NCI-H2029 (cell line): ENCODE data around the gene DNAJB6.

Experiments
- DNase-seq: peaks from one replicate; lab custom pipeline; 2025; lab: John Stamatoyannopoulos, UW

DNAJB6 gene

GRCh38 chr7:157428554-157428945 lies 91.7 kb downstream of the DNAJB6 start:
- no peak for DNase-seq

- no peak for DNase-seq
These were observed 92.3 kb downstream of the DNAJB6 start for GRCh38 chr7:157429001-157429679.

- DNase-seq, result no peak
These were observed 92.9 kb downstream of the DNAJB6 start for GRCh38 chr7:157429680-157430224.

- DNase-seq, result no peak
These were observed 93.9 kb downstream of the DNAJB6 start for GRCh38 chr7:157430721-157431120.

GRCh38 chr7:157431173-157431950 lies 94.6 kb downstream of the DNAJB6 start:
- peak; percentile 11 for DNase-seq

- no peak for DNase-seq
These were observed 95.2 kb downstream of the DNAJB6 start for GRCh38 chr7:157431951-157432540.

- peak; percentile 84 for DNase-seq
These were observed 95.7 kb downstream of the DNAJB6 start for GRCh38 chr7:157432541-157432956.

GRCh38 chr7:157432957-157433576 lies 96.3 kb downstream of the DNAJB6 start:
- DNase-seq, result peak; percentile 51

- DNase-seq, result no peak
These were observed 96.8 kb downstream of the DNAJB6 start for GRCh38 chr7:157433628-157434027.

GRCh38 chr7:157434231-157434630 lies 97.4 kb downstream of the DNAJB6 start:
- DNase-seq, result no peak

GRCh38 chr7:157434701-157435100 lies 97.9 kb downstream of the DNAJB6 start:
- no peak for DNase-seq

- no peak for DNase-seq
These were observed 99.3 kb downstream of the DNAJB6 start for GRCh38 chr7:157436076-157436475.

- no peak for DNase-seq
These were observed 100.1 kb downstream of the DNAJB6 start for GRCh38 chr7:157436763-157437480.

GRCh38 chr7:157437519-157438061 lies 100.8 kb downstream of the DNAJB6 start:
- DNase-seq, result no peak

- no peak for DNase-seq
These were observed 101.6 kb downstream of the DNAJB6 start for GRCh38 chr7:157438121-157439025.

- DNase-seq, result no peak
These were observed 102.3 kb downstream of the DNAJB6 start for GRCh38 chr7:157439149-157439548.

- no peak for DNase-seq
These were observed 103.0 kb downstream of the DNAJB6 start for GRCh38 chr7:157439761-157440160.

- DNase-seq, result no peak
These were observed 103.7 kb downstream of the DNAJB6 start for GRCh38 chr7:157440346-157441022.

- no peak for DNase-seq
These were observed 104.2 kb downstream of the DNAJB6 start for GRCh38 chr7:157441023-157441399.

- DNase-seq, result no peak
These were observed 105.7 kb downstream of the DNAJB6 start for GRCh38 chr7:157442456-157442855.
